ENCODE measurements around the gene VWF.

VWF gene

GRCh38 chr12:5921966-5922899, 202.2 kb downstream of the VWF start:
- in situ Hi-C loops (cut with MboI; ENCODE audit: low sequenced_read_pairs): no loop called here

GRCh38 chr12:5921027-5921909, 203.2 kb downstream of the VWF start:
- in situ Hi-C loops (cut with MboI; ENCODE audit: low sequenced_read_pairs): no loop called here

GRCh38 chr12:5916785-5917290, 207.6 kb downstream of the VWF start:
- in situ Hi-C loops (cut with MboI; ENCODE audit: low sequenced_read_pairs): no loop called here

GRCh38 chr12:5915511-5915910, 209.0 kb downstream of the VWF start:
- in situ Hi-C loops (cut with MboI; ENCODE audit: low sequenced_read_pairs): no loop called here

- in situ Hi-C loops (cut with MboI; ENCODE audit: low sequenced_read_pairs): no loop called here
These were observed 209.9 kb downstream of the VWF start for GRCh38 chr12:5914387-5915149.

- in situ Hi-C loops (cut with MboI; ENCODE audit: low sequenced_read_pairs): no loop called here
These were observed 211.1 kb downstream of the VWF start for GRCh38 chr12:5913387-5913786.

GRCh38 chr12:5912437-5913334, 211.8 kb downstream of the VWF start:
- in situ Hi-C loops (cut with MboI; ENCODE audit: low sequenced_read_pairs): no loop called here

- in situ Hi-C loops (cut with MboI; ENCODE audit: low sequenced_read_pairs): no loop called here
These were observed 212.5 kb downstream of the VWF start for GRCh38 chr12:5912011-5912410.

GRCh38 chr12:5910790-5911548, 213.5 kb downstream of the VWF start:
- in situ Hi-C loops (cut with MboI; ENCODE audit: low sequenced_read_pairs): no loop called here

- in situ Hi-C loops (cut with MboI; ENCODE audit: low sequenced_read_pairs): no loop called here
These were observed 214.9 kb downstream of the VWF start for GRCh38 chr12:5909560-5909959.

- in situ Hi-C loops (cut with MboI; ENCODE audit: low sequenced_read_pairs): no loop called here
These were observed 216.2 kb downstream of the VWF start for GRCh38 chr12:5908251-5908650.

GRCh38 chr12:5907807-5908206, 216.7 kb downstream of the VWF start:
- in situ Hi-C loops (cut with MboI; ENCODE audit: low sequenced_read_pairs): no loop called here

GRCh38 chr12:5905757-5906156, 218.7 kb downstream of the VWF start:
- in situ Hi-C loops (cut with MboI; ENCODE audit: low sequenced_read_pairs): no loop called here

GRCh38 chr12:5904969-5905368, 219.5 kb downstream of the VWF start:
- in situ Hi-C loops (cut with MboI; ENCODE audit: low sequenced_read_pairs): no loop called here

- in situ Hi-C loops (cut with MboI; ENCODE audit: low sequenced_read_pairs): no loop called here
These were observed 220.0 kb downstream of the VWF start for GRCh38 chr12:5904441-5904840.

GRCh38 chr12:5902736-5903135, 221.7 kb downstream of the VWF start:
- in situ Hi-C loops (cut with MboI; ENCODE audit: low sequenced_read_pairs): no loop called here

GRCh38 chr12:5901416-5901815, 223.1 kb downstream of the VWF start:
- in situ Hi-C loops (cut with MboI; ENCODE audit: low sequenced_read_pairs): no loop called here

GRCh38 chr12:5900533-5901205, 223.8 kb downstream of the VWF start:
- in situ Hi-C loops (cut with MboI; ENCODE audit: low sequenced_read_pairs): no loop called here

GRCh38 chr12:5900076-5900475, 224.4 kb downstream of the VWF start:
- in situ Hi-C loops (cut with MboI; ENCODE audit: low sequenced_read_pairs): no loop called here
